HK-2 (cell line): ENCODE data around the gene NRCAM.
"Not testable (repeated sequence)": the region's sequence is repeated elsewhere in the genome, so short reads cannot be mapped to it uniquely, and the experiment has no call there.

Experiments
- DNase-seq: peaks from one replicate; pipeline ENCODE4 v3.0.0-alpha.2; 2018; ENCODE audit not compliant: unreplicated experiment

Gene NRCAM

GRCh38 chr7:108280136-108280535 is 176.1 kb downstream of the NRCAM start:
- no peak for DNase-seq

- no peak for DNase-seq
Observed at GRCh38 chr7:108278776-108279175, 177.5 kb downstream of the NRCAM start.

DNA sequence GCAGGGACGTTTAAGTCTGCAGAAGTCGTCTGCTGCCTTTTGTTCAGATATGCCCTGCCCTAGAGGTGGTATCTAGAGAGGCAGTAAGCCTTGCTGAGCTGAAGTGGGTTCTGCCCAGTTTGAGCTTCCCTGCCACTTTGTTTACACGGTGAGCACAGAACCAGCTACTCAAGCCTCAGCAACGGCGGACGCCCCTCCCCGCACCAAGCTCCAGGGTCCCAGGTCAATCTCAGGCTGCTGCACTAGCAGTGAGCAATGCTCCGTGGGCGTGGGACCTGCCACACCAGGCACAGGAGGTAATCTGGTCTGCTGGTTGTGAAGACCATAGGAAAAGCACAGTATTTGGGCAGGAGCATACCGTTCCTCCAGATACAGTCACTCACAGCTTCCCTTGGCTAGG is 178.0 kb downstream of the NRCAM start:
- DNase-seq: no peak

DNA sequence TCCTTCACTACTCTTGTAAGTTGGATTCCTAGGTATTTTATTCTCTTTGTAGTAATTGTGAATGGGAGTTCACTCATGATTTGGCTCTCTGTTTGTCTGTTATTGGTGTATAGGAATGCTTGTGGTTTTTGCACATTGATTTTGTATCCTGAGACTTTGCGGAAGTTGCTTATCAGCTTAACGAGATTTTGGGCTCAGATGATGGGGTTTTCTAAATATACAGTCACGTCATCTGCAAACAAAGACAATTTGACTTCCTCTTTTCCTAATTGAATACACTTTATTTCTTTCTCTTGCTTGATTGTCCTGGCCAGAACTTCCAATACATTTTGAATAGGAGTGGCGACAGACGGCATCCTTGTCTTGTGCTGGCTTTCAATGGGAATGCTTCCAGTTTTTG is 181.8 kb downstream of the NRCAM start:
- not testable (repeated sequence) for DNase-seq

DNA sequence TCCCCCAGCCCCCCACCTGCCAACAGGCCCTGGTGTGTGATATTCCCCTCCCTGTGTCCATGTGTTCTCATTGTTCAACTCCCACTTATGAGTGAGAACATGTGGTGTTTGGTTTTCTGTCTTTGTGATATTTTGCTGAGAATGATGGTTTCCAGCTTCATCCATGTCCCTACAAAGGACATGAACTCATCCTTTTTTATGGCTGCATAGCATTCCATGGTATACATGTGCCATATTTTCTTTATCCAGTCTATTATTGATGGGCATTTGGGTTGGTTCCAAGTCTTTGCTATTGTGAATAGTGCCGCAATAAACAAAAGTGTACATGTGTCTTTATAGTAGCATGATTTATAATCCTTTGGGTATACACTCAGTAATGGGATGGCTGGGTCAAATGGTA is 183.3 kb downstream of the NRCAM start:
- not testable (repeated sequence) for DNase-seq

- DNase-seq: no peak
Observed at GRCh38 chr7:108270385-108271015, 185.7 kb downstream of the NRCAM start.

DNA sequence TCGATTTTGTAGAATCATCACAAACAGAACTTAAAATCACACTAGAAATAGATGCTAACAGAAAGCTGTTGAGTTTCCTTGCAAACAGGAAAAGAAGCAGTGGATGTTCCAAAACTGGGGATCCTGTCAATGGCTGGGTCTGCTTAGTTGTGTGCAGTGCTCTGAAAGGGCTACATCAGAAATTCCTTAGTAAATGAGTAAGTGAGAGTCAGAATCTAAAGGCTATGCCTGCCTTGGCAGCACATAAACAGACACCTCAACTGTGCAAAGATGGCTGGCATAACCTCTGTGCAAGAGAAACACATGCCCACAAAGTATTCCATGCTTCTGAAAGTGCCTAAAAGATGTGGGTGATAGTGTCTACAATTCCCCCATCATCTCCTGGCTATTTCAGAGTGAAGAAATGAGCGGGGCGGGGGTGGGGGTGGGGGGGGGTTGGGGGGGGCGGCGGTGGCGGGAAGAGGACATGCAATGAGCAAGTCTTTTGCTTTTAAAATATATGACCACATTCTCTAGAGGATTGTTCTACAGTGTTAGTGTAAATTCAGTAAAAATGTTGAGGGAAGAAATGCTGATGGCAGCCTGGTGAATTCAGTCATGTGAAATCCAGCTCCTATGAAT is 187.9 kb downstream of the NRCAM start:
- DNase-seq: no peak

DNA sequence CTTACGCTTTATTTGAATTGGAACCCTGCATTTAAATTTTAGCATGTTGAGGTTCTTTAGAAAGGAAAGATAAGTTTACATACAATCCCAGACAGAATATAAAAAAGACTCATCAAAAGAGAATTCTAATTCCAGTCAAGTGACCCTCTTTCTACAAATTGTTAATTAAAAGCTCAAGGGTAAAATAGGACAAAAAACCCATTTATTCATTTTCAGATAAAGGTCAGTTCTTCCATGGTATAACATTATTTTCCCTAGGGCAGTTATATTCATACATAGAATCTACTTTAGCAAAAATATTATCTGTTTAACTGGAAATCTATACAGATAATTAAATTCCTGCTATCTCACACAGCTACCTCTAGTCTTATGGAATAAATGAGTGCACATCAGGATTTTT is 188.6 kb downstream of the NRCAM start:
- DNase-seq: no peak

GRCh38 chr7:108266491-108266890 is 189.7 kb downstream of the NRCAM start:
- DNase-seq: no peak

- DNase-seq: no peak
Observed at GRCh38 chr7:108266035-108266434, 190.2 kb downstream of the NRCAM start.

DNA sequence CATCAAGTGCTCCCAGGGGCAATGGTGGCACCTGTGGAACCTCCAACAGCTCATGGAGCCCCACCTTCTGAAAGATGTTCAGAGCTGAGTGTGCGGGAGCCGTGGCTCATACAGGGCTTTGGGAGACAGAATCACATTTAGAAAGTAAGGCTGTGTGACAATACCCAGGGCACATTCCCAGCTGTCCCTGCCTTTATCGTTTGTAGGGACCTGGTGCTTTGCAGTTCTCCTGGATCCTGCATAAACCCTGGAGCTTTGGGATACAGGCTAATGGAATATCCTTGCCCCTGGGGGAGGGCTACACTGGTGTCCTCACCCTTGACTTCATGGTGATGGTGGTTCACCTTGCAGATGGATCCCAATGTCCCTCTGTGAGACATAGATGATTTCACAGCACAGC is 191.2 kb downstream of the NRCAM start:
- no peak for DNase-seq

- no peak for DNase-seq
Observed at GRCh38 chr7:108263425-108263824, 192.8 kb downstream of the NRCAM start.

GRCh38 chr7:108261560-108262255 is 194.5 kb downstream of the NRCAM start:
- no peak for DNase-seq

- not testable (repeated sequence) for DNase-seq
Observed at GRCh38 chr7:108259447-108259846, 196.8 kb downstream of the NRCAM start.

DNA sequence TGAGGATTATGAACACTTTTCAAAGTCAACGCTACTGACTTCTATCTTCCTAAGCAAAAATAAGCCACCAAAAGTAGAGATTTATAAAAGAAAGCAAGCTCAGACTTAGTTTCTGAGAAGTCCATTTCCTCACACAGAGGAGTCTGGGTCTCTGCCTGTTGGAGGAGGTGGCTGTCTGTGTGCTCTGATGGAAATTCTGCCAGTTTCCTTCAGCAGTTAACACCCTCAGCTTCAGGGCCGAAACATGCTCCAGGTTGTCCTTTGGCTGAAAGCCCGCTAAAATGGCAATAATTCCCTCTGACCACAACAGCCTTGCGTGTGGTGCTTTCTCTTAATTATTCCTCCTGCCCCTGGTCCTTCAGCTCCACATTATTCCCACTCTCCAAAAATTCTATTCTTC is 198.3 kb downstream of the NRCAM start:
- no peak for DNase-seq

DNA sequence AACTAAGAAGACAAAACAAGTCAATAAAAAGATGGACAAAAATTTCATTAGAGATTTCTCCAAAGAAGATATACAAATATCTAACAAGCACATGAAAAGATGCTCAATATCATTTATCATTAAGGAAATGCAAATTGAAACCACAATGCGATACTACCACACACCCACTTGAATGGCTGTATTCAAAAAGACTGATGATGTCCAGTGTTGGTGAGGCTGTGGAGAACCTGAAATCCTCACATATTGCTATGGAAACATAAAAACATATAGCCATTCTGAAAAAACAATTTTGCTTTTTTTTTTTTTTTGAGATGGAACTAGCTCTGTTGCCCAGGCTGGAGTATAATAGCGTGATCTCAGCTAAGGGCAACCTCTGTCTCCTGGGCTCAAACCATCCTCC is 202.0 kb downstream of the NRCAM start:
- no peak for DNase-seq

DNA sequence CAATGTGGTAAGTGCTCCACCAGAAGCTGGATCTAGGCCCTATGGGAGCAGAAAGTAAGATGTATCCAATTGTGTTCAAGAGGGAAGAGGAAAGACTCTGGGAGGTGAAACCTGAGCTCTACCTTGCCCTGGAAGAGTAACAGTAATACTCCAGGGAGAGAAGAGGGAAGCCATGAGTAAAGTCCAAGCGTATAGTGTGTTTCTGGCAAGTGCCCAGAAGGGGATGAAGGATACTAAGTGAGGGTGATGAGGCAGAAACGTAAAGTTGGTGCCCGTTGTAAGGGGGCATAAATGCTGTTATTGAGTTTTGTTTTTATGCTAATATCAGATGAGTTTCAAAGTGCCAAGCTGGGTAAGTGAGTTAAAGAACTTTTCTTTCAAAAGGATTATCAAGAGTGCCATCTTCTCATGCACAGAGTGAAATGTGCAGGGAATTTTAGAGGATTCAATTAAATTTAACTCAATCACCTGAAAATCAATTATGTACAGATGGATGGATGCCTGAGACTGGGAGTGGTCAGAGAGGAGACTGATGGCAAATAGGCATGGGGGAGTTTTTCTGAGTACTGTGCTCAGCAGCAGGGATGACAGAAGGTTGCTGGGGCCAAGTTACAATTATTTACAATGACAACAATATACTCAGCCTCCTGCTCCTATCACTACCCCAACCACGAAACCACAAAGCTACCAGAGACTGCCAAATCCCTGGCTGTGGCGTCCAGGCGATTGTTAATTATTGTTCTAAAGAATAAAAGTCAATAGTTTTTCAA is 202.8 kb downstream of the NRCAM start:
- DNase-seq: peak; percentile 49

DNA sequence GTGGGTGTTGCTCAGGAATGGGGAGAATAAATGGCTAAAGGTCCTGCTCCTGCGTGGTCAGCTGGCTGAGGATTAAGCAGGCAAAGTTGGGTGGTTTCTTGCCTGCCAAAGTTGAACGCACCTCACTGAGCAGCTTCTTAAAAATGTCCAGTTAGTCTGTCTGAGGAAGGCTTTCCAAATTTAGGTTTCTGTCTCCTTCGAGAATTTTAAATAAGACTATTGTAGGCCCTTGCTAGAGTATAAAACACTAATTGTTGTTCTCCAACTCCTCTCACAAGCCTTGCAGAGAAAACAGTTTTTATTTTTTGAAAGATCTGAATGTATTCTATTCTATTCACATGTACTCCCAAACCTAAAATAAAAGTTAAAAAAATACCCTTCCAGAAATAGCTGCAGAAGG is 204.1 kb downstream of the NRCAM start:
- no peak for DNase-seq

- DNase-seq: no peak
Observed at GRCh38 chr7:108251700-108252099, 204.5 kb downstream of the NRCAM start.

- DNase-seq: no peak
Observed at GRCh38 chr7:108249453-108249852, 206.8 kb downstream of the NRCAM start.

GRCh38 chr7:108248821-108249220 is 207.4 kb downstream of the NRCAM start:
- no peak for DNase-seq

DNA sequence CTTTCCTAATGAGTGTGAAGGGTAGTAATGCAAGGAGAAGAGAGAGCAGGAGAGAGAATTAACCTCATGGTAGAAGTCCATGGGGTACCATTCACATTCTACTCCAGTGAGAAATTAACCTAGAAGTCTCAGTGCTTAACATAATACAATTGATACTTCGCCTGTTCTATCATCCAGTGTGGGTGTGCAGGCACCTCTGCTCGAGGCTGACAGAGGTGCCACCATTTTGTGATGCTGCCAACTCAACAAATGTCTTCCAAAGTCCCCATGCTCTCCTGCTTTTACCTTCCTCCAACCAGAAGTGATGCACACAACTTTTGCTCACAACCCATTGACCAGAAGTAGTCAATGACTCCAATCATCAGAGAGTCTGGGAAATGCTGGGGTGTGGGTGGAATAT is 207.8 kb downstream of the NRCAM start:
- DNase-seq: no peak

GRCh38 chr7:108247614-108248013 is 208.6 kb downstream of the NRCAM start:
- DNase-seq: no peak
